Activated naive CD8-positive, alpha-beta T cell treated with anti-CD3 and anti-CD28 coated beads, Interleukin-2, amount 50 U/mL, for 16 hours (primary cell): ENCODE data around the gene ENC1.

Experiments
- DNase-seq: peaks from one replicate; pipeline ENCODE4 v3.0.0-alpha.2; 2020; ENCODE audit warnings: low read depth, low spot score

ENC1 gene

GRCh38 chr5:74657165-74657564 is 16.6 kb upstream of the ENC1 start:
- DNase-seq: no peak

DNA sequence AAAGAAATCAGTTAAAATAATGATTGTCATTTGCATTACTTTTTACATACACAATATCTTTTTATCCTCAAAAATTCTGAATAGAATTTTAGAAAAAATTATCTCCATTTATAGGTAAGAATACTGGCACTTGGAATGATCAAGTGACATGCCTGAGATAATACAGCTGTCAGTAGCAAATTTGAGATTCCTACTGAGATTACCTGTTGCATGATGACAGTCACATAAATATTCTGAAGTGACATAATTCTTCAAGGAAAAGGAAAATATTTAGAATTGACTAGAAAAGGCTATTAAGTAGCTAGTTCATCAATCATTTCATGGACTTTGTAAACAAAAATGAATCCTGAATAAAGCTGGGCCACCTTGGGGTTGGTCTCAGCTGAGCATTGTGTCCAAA is 15.2 kb upstream of the ENC1 start:
- DNase-seq: no peak

DNA sequence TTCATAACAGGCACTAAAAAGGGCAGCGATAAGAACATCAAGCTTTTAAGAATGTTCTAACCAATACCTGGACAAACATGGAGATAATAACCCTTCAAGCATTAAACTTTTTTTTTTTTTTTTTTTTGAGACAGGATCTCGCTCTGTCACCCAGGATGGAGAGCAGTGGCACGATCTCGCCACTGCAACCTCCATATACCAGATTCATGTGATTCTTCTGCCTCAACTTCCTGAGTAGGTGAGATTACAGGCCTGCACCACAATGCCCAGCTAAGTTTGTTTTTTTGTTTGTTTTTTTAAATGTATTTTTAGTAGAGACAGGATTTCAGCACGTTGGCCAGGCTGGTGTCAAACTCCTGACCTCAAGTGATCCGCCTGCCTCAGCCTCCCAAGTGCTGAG is 14.7 kb upstream of the ENC1 start:
- no peak for DNase-seq

- no peak for DNase-seq
Measured at GRCh38 chr5:74653991-74654390, 13.5 kb upstream of the ENC1 start.

DNA sequence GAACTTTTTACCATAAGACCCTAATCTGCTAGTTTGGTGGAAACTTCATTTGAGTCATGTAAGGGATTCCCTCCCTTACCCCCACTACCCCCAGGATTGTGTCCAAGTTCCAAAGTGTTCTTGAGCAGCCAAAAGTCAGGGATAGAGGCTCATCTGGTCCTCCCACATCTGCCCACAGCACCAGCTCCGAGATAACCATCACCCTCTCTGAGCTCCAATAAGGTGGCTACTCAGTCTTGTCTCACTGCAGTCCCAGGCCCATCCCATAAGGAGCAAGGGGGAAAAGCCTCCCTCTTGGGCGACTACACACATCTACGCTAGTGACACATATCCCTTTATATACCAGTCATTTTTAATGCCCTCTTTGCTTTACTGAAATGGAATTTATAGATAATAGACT is 12.0 kb upstream of the ENC1 start:
- DNase-seq: no peak

GRCh38 chr5:74651710-74652109 is 11.2 kb upstream of the ENC1 start:
- no peak for DNase-seq

GRCh38 chr5:74649421-74649973 is 9.0 kb upstream of the ENC1 start:
- DNase-seq: no peak

- no peak for DNase-seq
Measured at GRCh38 chr5:74648835-74649293, 8.3 kb upstream of the ENC1 start.

DNA sequence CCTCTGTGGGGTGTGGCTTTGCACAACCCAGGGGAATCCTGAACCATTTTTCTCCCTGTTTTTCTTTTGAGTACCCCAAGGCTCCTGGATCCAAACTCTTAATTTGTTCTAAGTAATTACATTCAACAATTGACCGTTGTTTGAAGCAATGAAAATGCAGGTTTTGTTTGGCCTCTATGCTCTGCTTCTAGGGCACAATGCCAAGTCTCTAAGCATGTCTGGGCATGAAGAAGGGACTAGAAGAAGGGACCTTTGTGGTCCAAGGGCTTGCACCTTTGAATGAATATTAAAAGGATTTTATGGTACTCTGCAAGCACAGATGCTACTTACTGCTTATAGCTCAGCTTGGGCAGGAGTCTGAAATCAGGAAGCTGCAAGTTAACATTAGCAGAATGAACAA is 6.6 kb upstream of the ENC1 start:
- no peak for DNase-seq

DNA sequence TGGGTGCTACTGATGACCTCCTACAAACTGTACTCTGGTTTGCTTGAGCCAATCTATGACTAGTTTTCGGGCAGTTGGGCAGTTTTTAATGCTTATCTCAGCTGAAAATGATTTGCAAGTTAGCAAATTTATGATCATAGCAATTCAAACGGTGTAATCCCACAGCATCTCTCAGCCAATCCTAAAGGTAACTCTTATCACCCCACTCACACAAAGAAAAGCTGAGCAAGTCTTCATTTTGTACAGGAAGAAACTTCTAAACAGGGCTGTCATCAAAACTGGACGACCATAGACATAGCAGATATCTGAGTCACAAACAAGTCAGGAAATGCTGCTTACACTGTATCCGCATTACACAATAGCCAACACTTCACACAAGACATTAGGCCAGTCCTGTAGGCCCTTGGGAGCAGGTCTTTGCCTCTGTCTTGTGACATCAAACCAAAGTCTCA is 2.6 kb upstream of the ENC1 start:
- DNase-seq: no peak

DNA sequence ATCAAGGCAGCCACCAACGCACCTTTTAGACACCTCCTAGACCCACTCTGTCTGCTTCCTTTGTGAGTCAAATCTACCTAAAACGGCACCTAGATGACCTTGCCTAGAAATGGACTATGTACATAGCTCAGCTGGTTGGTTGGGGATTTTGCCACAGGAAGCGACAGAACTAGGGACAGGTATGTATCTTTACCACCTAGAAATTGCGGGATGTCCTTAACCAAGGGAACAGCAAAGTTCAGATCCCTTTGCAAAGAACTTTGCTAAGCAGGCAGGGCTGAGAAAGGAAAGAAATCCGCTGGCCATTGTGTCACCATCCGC is 2.0 kb upstream of the ENC1 start:
- DNase-seq: no peak

GRCh38 chr5:74641735-74642542 is 1.4 kb upstream of the ENC1 start:
- no peak for DNase-seq

GRCh38 chr5:74640954-74641734 is 616 bp upstream of the ENC1 start:
- DNase-seq: no peak

GRCh38 chr5:74639807-74640449 is 600 bp downstream of the ENC1 start:
- DNase-seq: no peak

DNA sequence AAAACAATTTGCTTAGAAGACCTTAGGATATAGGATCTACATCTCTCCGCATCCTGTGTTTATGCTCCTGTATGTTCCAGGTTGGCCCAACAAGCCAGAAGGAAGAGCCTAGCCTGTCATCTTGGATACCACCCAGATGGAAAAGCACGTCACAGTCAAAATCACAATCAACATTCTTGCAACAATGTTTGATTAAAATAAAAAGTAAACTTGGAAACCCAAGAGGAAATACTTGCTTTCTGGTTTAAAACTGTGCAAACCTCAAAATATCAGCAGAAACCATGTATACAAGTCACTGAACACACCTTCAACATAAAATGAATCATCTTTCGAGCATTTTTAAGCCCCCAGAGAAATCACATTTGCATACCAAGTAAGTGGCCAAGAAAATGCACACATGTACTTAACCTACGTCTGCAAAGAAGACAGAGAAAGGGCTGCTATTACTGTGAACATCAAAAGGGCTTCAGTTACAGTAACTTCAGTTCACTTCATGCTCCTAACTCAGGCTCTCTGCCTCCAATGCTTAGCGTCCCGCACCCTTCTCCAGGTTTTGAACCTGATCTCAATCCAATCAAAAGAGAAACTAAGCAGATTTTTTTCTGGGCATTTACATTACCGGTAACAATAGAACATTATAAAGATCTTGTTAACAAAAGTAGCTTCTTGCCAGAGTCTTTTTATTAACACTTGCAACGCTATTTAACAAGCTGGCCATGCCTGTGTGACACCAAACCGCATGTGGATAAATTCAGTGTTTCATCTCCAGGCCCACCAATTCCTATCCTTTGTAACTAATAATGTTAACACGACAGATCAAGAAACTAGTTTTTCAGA is 1.3 kb downstream of the ENC1 start:
- DNase-seq: no peak

GRCh38 chr5:74638544-74638969 is 2.0 kb downstream of the ENC1 start:
- DNase-seq: no peak

GRCh38 chr5:74636552-74636951 is 4.0 kb downstream of the ENC1 start:
- DNase-seq: no peak

DNA sequence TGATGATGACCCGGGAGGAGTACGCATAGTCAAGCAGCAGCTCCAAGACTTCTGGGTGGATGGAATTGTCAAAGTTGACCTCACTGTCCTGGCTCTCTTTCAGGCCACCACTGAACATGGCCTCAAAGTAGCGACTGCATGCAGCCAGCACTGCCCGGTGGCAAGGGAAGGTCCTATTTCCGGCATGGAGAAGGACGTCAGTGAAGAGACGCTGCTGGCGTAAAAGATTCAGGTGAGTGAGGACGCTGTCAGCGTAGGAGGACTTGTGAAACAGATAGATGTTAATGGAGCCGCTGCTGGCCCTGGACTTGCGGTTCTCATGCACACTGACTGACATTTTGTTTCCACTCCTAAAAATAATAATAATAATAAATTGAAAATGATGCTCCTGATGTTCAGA is 4.4 kb downstream of the ENC1 start:
- no peak for DNase-seq

GRCh38 chr5:74634611-74635286 is 5.8 kb downstream of the ENC1 start:
- no peak for DNase-seq

DNA sequence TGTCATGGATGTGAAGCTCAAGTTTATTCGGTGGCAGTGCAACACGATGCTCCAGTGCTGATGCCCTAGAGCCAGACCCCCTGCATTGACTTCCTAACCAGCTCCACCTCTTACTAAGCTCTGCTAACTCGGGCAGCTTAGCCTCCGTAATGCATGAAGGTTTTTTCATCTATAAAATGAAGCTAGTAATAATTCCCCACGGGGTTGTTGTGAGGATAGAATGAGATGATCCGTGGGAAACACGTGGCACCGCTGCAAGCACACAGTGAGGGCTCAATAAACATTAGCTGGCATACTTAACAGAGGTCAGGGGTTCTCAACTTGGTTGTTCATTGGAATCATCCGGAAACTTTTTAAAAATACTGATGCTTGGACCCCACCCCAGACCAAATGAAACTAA is 6.8 kb downstream of the ENC1 start:
- no peak for DNase-seq

DNA sequence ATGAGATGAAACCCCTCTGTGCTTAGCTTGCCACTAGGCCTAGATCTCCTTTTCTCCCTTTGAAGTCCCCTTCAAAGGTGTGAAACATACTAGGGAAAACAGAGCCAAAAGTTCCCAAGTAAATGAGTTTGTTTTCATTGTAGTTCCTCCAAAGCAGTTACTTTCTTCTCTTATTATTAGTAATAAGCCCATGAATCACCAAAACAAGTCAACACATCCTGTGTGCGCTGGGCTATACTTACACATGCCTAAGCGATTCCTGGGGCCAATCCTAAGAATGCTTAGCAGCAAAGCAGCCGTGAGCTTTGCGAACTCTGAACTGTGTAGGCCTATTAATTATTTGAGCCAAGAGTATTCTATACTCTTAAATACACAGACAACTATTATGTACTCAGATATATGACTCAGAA is 7.6 kb downstream of the ENC1 start:
- DNase-seq: no peak
